Gastrocnemius medialis (tissue), 4 donors: ENCODE measurements around the gene PKN1. TPM values are rescaled to one million over a fixed set of nuclear protein-coding genes. Genes with fewer than 3 reads are reported as not detected.
"Not testable (repeated sequence)": the region's sequence is repeated elsewhere in the genome, so short reads cannot be mapped to it uniquely, and the experiment has no call there.

Source experiments
- ATAC-seq, 2 donors: fragments of 150-250 bp; one replicate each; pipeline ENCODE4 v1.9.1; 2016
- DNase-seq, 2 donors: peaks; one replicate each; pipeline ENCODE4 v3.0.0-alpha.2; 2019
- H3K27ac ChIP-seq, 4 donors: fragments of 200-600 bp; sonication (generic); 1 replicate in 1 of 4; 2 replicates in 3 of 4; pipeline ENCODE4 v1.5.1; 2016 to 2018; ENCODE audit warnings: mild to moderate bottlenecking in 2 of 4, moderate library complexity in 1 of 4
- H3K27me3 ChIP-seq, 3 donors: fragments of 200-600 bp; sonication (generic) in 2 of 3; 1 replicate in 1 of 3; 2 replicates in 2 of 3; pipeline versions ENCODE4 v1.5.1 to v1.6.0; 2016 to 2019; ENCODE audit warnings: mild to moderate bottlenecking in 1 of 3, moderate library complexity in 1 of 3
- H3K36me3 ChIP-seq, 2 donors: fragments of 200-600 bp; sonication (generic) in 1 of 2; one replicate each; pipeline ENCODE4 v1.5.1; 2017 to 2018
- H3K4me1 ChIP-seq, 2 donors: fragments of 200-600 bp; sonication (generic) in 1 of 2; one replicate each; pipeline ENCODE4 v1.5.1; 2016 to 2017; ENCODE audit warnings: mild to moderate bottlenecking in 2 of 2
- H3K4me3 ChIP-seq, 4 donors: fragments of 200-600 bp; sonication (generic) in 3 of 4; 1 replicate in 1 of 4; 2 replicates in 3 of 4; pipeline ENCODE4 v1.5.1; 2016 to 2019; ENCODE audit warnings: mild to moderate bottlenecking in 2 of 4
- H3K9me3 ChIP-seq, 3 donors: fragments of 200-600 bp; sonication (generic) in 2 of 3; 1 replicate in 1 of 3; 2 replicates in 2 of 3; pipeline ENCODE4 v1.5.1; 2016 to 2019
- POLR2A ChIP-seq, 2 donors: fragments of 450-650 bp; IDR thresholded peaks; one replicate each; pipeline ENCODE4 v1.6.1; 2017; ENCODE audit warnings: antibody characterized with exemption in 2 of 2, mild to moderate bottlenecking in 2 of 2, moderate library complexity in 2 of 2
- in situ Hi-C, 4 donors: fragments of 200-750 bp; cut with MboI; loops; one replicate each; pipeline versions ENCODE4 v1.15.0 to v1.8.0; 2017; ENCODE audit warnings: low sequenced_read_pairs in 4 of 4
- intact Hi-C: fragments of 100-400 bp; cut with DNase I; formaldehyde crosslinking; loops from one replicate; pipeline ENCODE4 v1.15.1; 2023; ENCODE audit warnings: low total_unique reads
- total RNA-seq, 4 donors: library from RNA; depleted of rRNA; stranded (reverse); fragments of >200 nt; gene quantifications; one replicate each; pipeline versions ENCODE4 v1.1.0 to v1.2.3, GENCODE V29; 2016
- TF ChIP-seq, protein P1 (sequence below), 5 experiments: fragments of 450-650 bp in 3 of 5; fragments of 200-600 bp in 2 of 5; sonication (generic) in 2 of 5; IDR thresholded peaks in 4 of 5; conservative IDR thresholded peaks in 1 of 5; 1 replicate in 4 of 5; 2 replicates in 1 of 5; pipeline ENCODE4 v1.5.1; 2016 to 2019; ENCODE audit warnings: antibody characterized with exemption in 5 of 5, mild to moderate bottlenecking in 3 of 5, moderate library complexity in 3 of 5

Gene PKN1
- total RNA-seq, 4 donors from 2014 or later = 52.1 to 130 (median 81.3) TPM

DNA sequence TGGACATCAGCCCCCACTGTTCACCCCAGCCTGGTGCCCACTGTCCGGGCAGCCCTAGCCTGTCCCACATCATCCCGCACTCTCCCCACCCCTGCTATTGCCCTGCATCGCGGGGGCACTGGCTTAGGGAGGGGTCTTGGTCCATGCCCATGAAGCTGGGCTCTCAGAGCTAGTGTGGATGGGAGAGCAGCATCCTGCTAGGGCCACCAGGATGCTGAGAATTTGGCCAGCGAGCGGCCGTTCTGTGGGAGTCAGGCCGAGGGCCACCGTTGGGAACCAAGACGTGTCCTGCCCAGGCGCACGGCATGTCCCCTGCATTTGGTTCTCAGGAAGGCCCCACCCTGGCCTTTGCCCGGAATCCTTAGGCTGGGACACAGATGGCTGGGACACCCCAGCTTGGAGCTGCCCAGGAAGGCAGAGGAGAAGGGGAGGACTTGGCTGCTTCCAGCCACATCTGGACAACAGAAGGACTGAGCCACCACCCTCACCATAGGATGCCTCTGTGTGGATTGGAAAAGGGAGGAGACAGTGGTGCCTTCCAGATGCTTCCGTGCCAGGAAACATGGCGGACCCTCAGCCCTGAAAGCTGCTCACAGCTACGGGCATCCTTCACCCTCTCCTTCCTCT, 37.3 kb upstream of the PKN1 start:
- DNase-seq (no peak), ATAC-seq (no peak)
- Histone ChIP-seq H3K4me3 (no peak overlapping the region), H3K4me1 (no peaks in the 10 kb centered on the region), H3K27me3 (no peaks in the 10 kb centered on the region), H3K9me3 (no peaks in the 10 kb centered on the region), H3K27ac (no peak overlapping the region), H3K36me3 (peaks cover 0 to 63% of the 10 kb centered on the region in 2 donors)
- TF ChIP-seq, protein P1, sequence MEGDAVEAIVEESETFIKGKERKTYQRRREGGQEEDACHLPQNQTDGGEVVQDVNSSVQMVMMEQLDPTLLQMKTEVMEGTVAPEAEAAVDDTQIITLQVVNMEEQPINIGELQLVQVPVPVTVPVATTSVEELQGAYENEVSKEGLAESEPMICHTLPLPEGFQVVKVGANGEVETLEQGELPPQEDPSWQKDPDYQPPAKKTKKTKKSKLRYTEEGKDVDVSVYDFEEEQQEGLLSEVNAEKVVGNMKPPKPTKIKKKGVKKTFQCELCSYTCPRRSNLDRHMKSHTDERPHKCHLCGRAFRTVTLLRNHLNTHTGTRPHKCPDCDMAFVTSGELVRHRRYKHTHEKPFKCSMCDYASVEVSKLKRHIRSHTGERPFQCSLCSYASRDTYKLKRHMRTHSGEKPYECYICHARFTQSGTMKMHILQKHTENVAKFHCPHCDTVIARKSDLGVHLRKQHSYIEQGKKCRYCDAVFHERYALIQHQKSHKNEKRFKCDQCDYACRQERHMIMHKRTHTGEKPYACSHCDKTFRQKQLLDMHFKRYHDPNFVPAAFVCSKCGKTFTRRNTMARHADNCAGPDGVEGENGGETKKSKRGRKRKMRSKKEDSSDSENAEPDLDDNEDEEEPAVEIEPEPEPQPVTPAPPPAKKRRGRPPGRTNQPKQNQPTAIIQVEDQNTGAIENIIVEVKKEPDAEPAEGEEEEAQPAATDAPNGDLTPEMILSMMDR (IDR thresholded peaks at IDR 0.05 in 4 of 5, conservative IDR thresholded peaks at IDR 0.05 in 1 of 5) = no peak
- TF ChIP-seq POLR2A (IDR thresholded peaks at IDR 0.05) = no peak
- intact Hi-C loops = no loop called here
- in situ Hi-C loops = no loop called here

GRCh38 chr19:14396730-14397129, 36.4 kb upstream of the PKN1 start:
- H3K27me3 ChIP-seq, H3K4me1 ChIP-seq, intact Hi-C loops, H3K9me3 ChIP-seq, ATAC-seq, DNase-seq, H3K27ac ChIP-seq, H3K4me3 ChIP-seq, in situ Hi-C loops: not testable (repeated sequence)
- peaks cover 0 to 63% of the 10 kb centered on the region in 2 donors for H3K36me3 ChIP-seq

GRCh38 chr19:14397168-14397567, 35.9 kb upstream of the PKN1 start:
- H3K27me3 ChIP-seq, H3K4me1 ChIP-seq, H3K9me3 ChIP-seq, H3K27ac ChIP-seq, in situ Hi-C loops, H3K4me3 ChIP-seq, ATAC-seq, DNase-seq, intact Hi-C loops: not testable (repeated sequence)
- H3K36me3 ChIP-seq = peaks cover 0 to 59% of the 10 kb centered on the region in 2 donors

DNA sequence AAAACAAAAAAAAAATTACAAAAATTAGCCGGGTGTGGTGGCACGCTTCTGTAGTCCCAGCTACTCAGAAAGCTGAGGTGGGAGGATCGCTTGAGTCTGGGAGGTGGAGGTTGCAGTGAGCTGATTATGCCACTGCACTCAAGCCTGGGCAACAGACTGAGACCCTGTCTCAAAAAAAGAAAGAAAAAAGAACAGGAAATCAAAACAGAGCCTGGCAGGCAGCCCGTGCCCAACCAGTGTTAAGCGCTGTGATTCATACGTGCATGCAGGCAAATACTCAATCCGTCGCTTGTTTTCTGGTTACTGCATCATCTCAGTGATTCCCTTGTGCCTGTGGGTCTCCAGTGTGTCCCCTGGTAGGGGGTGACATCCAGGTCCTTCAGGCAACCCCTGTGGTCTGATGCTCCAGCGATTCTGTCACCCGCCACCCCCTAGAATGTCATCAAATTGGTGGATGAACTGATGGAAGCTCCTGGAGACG, 32.1 kb upstream of the PKN1 start:
- H3K4me1 ChIP-seq = no peaks in the 10 kb centered on the region
- ATAC-seq = no peak
- no peak overlapping the region for H3K4me3 ChIP-seq
- no peak for DNase-seq
- H3K27ac ChIP-seq = no peak overlapping the region
- TF ChIP-seq, protein P1 (IDR thresholded peaks at IDR 0.05 in 4 of 5, conservative IDR thresholded peaks at IDR 0.05 in 1 of 5) = no peak
- no peak for TF ChIP-seq POLR2A (IDR thresholded peaks at IDR 0.05)
- H3K27me3 ChIP-seq = no peaks in the 10 kb centered on the region
- in situ Hi-C loops (no loop called here), intact Hi-C loops (no loop called here)
- peaks cover 0 to 55% of the 10 kb centered on the region in 2 donors for H3K36me3 ChIP-seq
- no peaks in the 10 kb centered on the region for H3K9me3 ChIP-seq

GRCh38 chr19:14401468-14402195, 31.5 kb upstream of the PKN1 start:
- no peaks in the 10 kb centered on the region for H3K27me3 ChIP-seq
- DNase-seq (no peak), ATAC-seq (no peak)
- H3K27ac ChIP-seq = no peak overlapping the region
- H3K9me3 ChIP-seq = no peaks in the 10 kb centered on the region
- H3K4me3 ChIP-seq = no peak overlapping the region
- H3K36me3 ChIP-seq = peaks cover 0 to 60% of the 10 kb centered on the region in 2 donors
- TF ChIP-seq POLR2A (IDR thresholded peaks at IDR 0.05) = no peak
- TF ChIP-seq, protein P1 (IDR thresholded peaks at IDR 0.05 in 4 of 5, conservative IDR thresholded peaks at IDR 0.05 in 1 of 5) = no peak
- no peaks in the 10 kb centered on the region for H3K4me1 ChIP-seq
- intact Hi-C loops (no loop called here), in situ Hi-C loops (no loop called here)
